Lung (tissue), 12 donors: ENCODE results near the gene RXFP1. TPM values are rescaled to one million over a fixed set of nuclear protein-coding genes. Genes with fewer than 3 reads are reported as not detected.

ENCODE experiments used
- ATAC-seq: fragments of 200-7000 bp; cut with Tn5 transposase; one replicate; pipeline ENCODE4 v1.9.1; 2020; ENCODE audit warnings: moderate number of reproducible peaks; ENCODE audit not compliant: insufficient read depth, low FRiP score
- DNase-seq, 3 donors: peaks; one replicate each; pipeline ENCODE4 v3.0.0-alpha.2; 2013 to 2017
- H3K27ac ChIP-seq, 2 donors: one replicate each; pipeline ENCODE4 v1.5.1; 2013; ENCODE audit warnings: mild to moderate bottlenecking in 2 of 2, moderate library complexity in 2 of 2, control low read depth in 1 of 2, inconsistent platforms in 1 of 2, low read depth in 1 of 2, low read length in 1 of 2
- H3K27me3 ChIP-seq, 3 donors: one replicate each; pipeline ENCODE4 v1.5.1; 2013; ENCODE audit warnings: low read length in 2 of 3; ENCODE audit not compliant: control insufficient read depth in 3 of 3, insufficient read depth in 3 of 3
- H3K36me3 ChIP-seq, 4 donors: one replicate each; pipeline ENCODE4 v1.5.1; 2013; ENCODE audit warnings: low read length in 4 of 4, mild to moderate bottlenecking in 1 of 4, moderate library complexity in 1 of 4; ENCODE audit not compliant: control insufficient read depth in 4 of 4, insufficient read depth in 4 of 4
- H3K4me1 ChIP-seq, 5 donors: one replicate each; pipeline ENCODE4 v1.5.1; 2013; ENCODE audit warnings: low read length in 5 of 5, mild to moderate bottlenecking in 2 of 5, moderate library complexity in 1 of 5; ENCODE audit not compliant: control insufficient read depth in 5 of 5, insufficient read depth in 5 of 5
- H3K4me3 ChIP-seq: one replicate; pipeline ENCODE4 v1.5.1; 2013; ENCODE audit warnings: mild to moderate bottlenecking, control low read depth, moderate library complexity
- H3K9ac ChIP-seq, 2 donors: one replicate each; pipeline ENCODE4 v1.5.1; 2013; ENCODE audit warnings: low read length in 2 of 2, control low read depth in 1 of 2; ENCODE audit not compliant: insufficient read depth in 1 of 2
- H3K9me3 ChIP-seq, 4 donors: one replicate each; pipeline ENCODE4 v1.5.1; 2013; ENCODE audit warnings: low read length in 3 of 4, mild to moderate bottlenecking in 1 of 4, moderate library complexity in 1 of 4; ENCODE audit not compliant: control insufficient read depth in 4 of 4, insufficient read depth in 3 of 4
- CTCF ChIP-seq: IDR thresholded peaks from 2 replicates; pipeline ENCODE4 v1.5.1; 2012; ENCODE audit warnings: mild to moderate bottlenecking; ENCODE audit errors: control extremely low read depth, extremely low read depth
- WGBS, 2 donors: extraction: QIAGEN DNeasy Blood & Tissue Kit; methylation state at CpG; one replicate each; pipeline ENCODE4 v1.1.7; 2013; 5-methylcytosine and 5-hydroxymethylcytosine counted together
- polyA plus RNA-seq, 2 donors: library from polyadenylated mRNA; stranded (reverse); fragments of 200-250 nt; gene quantifications; one replicate each; pipeline ENCODE4 v1.2.1, GENCODE V29; 2013
- total RNA-seq, 2 donors: library from RNA; depleted of rRNA in 1 of 2; stranded (reverse); fragments of >200 nt in 1 of 2; gene quantifications; one replicate each; pipeline ENCODE4 v1.2.1, GENCODE V29; 2014 to 2021
- donor health status: control.
- donor health status: control.
- donor health status: Bipolar disorder and iron deficiency.
- donor health status: healthy.
- donor health status: DM: yes; HTN: yes; CAD: no.

RXFP1 gene
- total and polyA plus RNA-seq, 4 donors, result 1.5 to 10.7 (median 2.6) TPM

DNA sequence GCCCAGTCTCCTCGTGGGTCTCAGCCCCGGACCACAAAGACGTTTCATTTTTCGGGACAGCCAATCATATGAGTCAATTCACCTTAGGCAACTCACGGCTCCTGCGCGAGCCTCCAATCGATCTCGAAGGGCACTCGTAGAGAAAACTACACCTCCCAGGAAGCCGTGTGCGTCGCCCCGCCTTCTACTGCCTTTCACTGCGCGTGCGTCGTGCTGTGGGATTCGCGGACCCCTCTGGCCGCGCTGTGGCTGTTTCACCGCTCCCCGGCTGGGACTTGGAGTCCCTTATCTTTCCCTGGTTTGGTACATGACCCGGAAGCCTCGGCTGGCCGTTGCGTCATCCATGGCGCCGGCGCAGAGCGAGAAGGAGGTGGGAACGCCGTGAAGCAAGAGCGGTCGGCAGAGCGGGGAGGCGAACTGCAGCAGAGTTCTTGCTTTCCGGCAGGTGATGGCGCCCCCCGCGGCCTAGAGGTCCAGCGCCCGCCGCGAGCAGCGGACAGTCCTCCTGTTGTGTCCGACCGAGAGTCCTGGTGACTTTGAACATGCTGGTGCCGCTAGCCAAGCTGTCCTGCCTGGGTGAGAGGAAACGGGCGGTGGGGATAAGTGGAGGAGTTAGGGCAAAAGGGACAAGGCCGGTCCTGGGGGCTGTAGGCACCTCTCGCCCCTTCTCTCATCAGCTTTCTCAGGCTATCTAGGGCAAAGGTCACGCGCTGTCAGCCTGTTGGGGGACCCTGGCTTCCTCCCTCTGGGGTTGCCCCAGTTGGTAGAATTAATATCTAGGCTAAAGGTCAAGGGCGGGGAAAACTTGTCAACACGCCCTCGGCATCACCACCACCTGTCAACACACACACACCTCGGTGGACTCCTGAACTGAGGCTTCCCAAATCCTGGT lies 150.5 kb downstream of the RXFP1 start, which contains the start of gene ETFDH:
Gene ETFDH, plus strand, starts transcription at position 382 of the 892 bp plus-strand sequence. Its CDS starts 161 bp downstream, at position 543.
- Histone ChIP-seq H3K27me3 (no peaks in the 10 kb centered on the region), H3K4me1 (peaks cover 0 to 18% (median 0%) of the 10 kb centered on the region in 5 donors), H3K9ac (peak within 1 kb of the TSS; percentile 95 to 98), H3K27ac (peak within 1 kb of the TSS; percentile 95 to 97), H3K4me3 (peak within 1 kb of the TSS; percentile 74), H3K36me3 (peaks cover 0 to 3% (median 1%) of the 10 kb centered on the region in 4 donors), H3K9me3 (no peaks in the 10 kb centered on the region)
- WGBS, 2 donors, result 0% methylated on average over 60 of the region's 60 CpGs
- ATAC-seq (peak; percentile 93), DNase-seq (peak; percentile 100)
- peak; percentile 60 for TF ChIP-seq CTCF

- Histone ChIP-seq H3K9ac (no peak overlapping the region), H3K27ac (no peak overlapping the region), H3K36me3 (peaks cover 0 to 3% (median 0%) of the 10 kb centered on the region in 4 donors), H3K27me3 (no peaks in the 10 kb centered on the region), H3K4me1 (peaks cover 0 to 19% (median 0%) of the 10 kb centered on the region in 5 donors), H3K9me3 (no peaks in the 10 kb centered on the region), H3K4me3 (no peak overlapping the region)
- no peak for DNase-seq
- TF ChIP-seq CTCF, result no peak
- 84 to 93% methylated on average over 3 of the region's 3 CpGs for WGBS, 2 donors
- no peak for ATAC-seq
Observed at GRCh38 chr4:158673633-158674032, 152.0 kb downstream of the RXFP1 start.

DNA sequence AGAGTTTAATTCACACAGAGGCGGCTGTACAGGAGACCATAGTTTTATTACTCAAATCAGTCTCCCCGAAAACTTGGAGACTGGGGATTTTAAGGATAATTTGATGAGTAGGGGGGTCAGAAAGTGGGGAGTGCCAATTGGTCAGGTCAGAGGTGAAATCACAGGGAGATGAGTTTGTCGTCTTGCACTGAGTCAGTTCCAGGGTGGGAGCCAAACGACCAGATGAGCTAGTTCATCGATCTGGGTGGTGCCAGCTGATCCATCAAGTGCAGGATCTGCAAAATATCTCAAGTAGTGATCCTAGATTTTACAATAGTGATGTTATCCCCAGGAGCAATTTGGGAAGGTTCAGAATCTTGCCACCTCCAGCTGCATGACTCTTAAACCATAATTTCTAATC lies 154.4 kb downstream of the RXFP1 start:
- H3K36me3 ChIP-seq, result peaks cover 0 to 3% (median 0%) of the 10 kb centered on the region in 4 donors
- H3K27me3 ChIP-seq, result no peaks in the 10 kb centered on the region
- no peak for TF ChIP-seq CTCF
- H3K27ac ChIP-seq, result no peak overlapping the region
- peaks cover 0 to 13% (median 0%) of the 10 kb centered on the region in 5 donors for H3K4me1 ChIP-seq
- H3K4me3 ChIP-seq, result no peak overlapping the region
- no peak for ATAC-seq
- no peak for DNase-seq
- H3K9ac ChIP-seq, result no peak overlapping the region
- WGBS, 2 donors, result 84 to 92% methylated on average over 5 of the region's 5 CpGs
- H3K9me3 ChIP-seq, result no peaks in the 10 kb centered on the region
